Chondrocyte (in vitro differentiated cells): ENCODE results near the gene SELENOO. TPM values are rescaled to one million over a fixed set of nuclear protein-coding genes. Genes with fewer than 3 reads are reported as not detected.
A peak's percentile ranks its signal among the peaks of the same experiment; 100 is the strongest.

Experiments
- DNase-seq: peaks from one replicate; pipeline ENCODE4 v3.0.0; 2021; ENCODE audit warnings: mixed read lengths, low spot score
- H3K27ac Mint-ChIP-seq: one replicate; pipeline ENCODE4 v1.8.0; 2021; ENCODE audit warnings: mild to moderate bottlenecking, moderate library complexity, mixed read lengths; ENCODE audit not compliant: unreplicated experiment
- H3K27me3 Mint-ChIP-seq: 2 replicates; pipeline ENCODE4 v1.8.0; 2021; ENCODE audit warnings: low read depth, mixed read lengths
- H3K36me3 Mint-ChIP-seq: 2 replicates; pipeline ENCODE4 v1.8.0; 2021; ENCODE audit warnings: low read depth, mixed read lengths
- H3K4me1 Mint-ChIP-seq: 2 replicates; pipeline ENCODE4 v1.8.0; 2021; ENCODE audit warnings: low read depth, mild to moderate bottlenecking, mixed read lengths
- H3K4me3 Mint-ChIP-seq: one replicate; pipeline ENCODE4 v1.8.0; 2021; ENCODE audit warnings: mild to moderate bottlenecking, moderate library complexity, mixed read lengths; ENCODE audit not compliant: unreplicated experiment
- H3K9me3 Mint-ChIP-seq: 2 replicates; pipeline ENCODE4 v1.8.0; 2021; ENCODE audit warnings: low read depth, mixed read lengths
- CTCF ChIP-seq: fragments of 200-600 bp; sonication (generic); IDR thresholded peaks from 2 replicates; pipeline ENCODE4 v1.5.0; 2021; ENCODE audit warnings: antibody characterized with exemption, mild to moderate bottlenecking, moderate library complexity
- total RNA-seq: library from RNA; stranded (reverse); gene quantifications from 3 replicates; pipeline ENCODE4 v1.2.1, GENCODE V29; 2021

Gene SELENOO
- total RNA-seq, 1 donor from 2014 or later = 17.1 TPM

GRCh38 chr22:50184902-50185374 is 15.9 kb upstream of the SELENOO start:
- no peak for TF ChIP-seq CTCF
- Mint-ChIP-seq H3K36me3 (no peaks in the 10 kb centered on the region), H3K9me3 (no peaks in the 10 kb centered on the region), H3K27ac (no peak overlapping the region), H3K4me1 (peaks cover 20% of the 10 kb centered on the region), H3K4me3 (no peak overlapping the region), H3K27me3 (no peaks in the 10 kb centered on the region)
- DNase-seq = no peak

GRCh38 chr22:50185375-50186087 is 15.3 kb upstream of the SELENOO start, which contains the start of gene TRABD:
Gene TRABD, plus strand, starts transcription at chr22:50185913. Its CDS starts 7,148 bp downstream, at chr22:50193061.
- Mint-ChIP-seq H3K4me1 (peaks cover 21% of the 10 kb centered on the region), H3K36me3 (no peaks in the 10 kb centered on the region), H3K9me3 (no peaks in the 10 kb centered on the region), H3K27me3 (no peaks in the 10 kb centered on the region), H3K27ac (peak within 1 kb of the TSS; percentile 77), H3K4me3 (peak within 1 kb of the TSS; percentile 86)
- DNase-seq = no peak
- TF ChIP-seq CTCF = no peak

- H3K27ac Mint-ChIP-seq = no peak overlapping the region
- peak overlapping the region; percentile 86 for H3K4me3 Mint-ChIP-seq
- H3K27me3 Mint-ChIP-seq = no peaks in the 10 kb centered on the region
- H3K36me3 Mint-ChIP-seq = no peaks in the 10 kb centered on the region
- peak; percentile 13 for TF ChIP-seq CTCF
- H3K9me3 Mint-ChIP-seq = no peaks in the 10 kb centered on the region
- no peak for DNase-seq
- peaks cover 23% of the 10 kb centered on the region for H3K4me1 Mint-ChIP-seq
These were observed 14.6 kb upstream of the SELENOO start for GRCh38 chr22:50186181-50186714.

GRCh38 chr22:50186761-50187523 is 13.9 kb upstream of the SELENOO start:
- Mint-ChIP-seq H3K4me1 (peaks cover 26% of the 10 kb centered on the region), H3K27ac (peak overlapping the region; percentile 77), H3K27me3 (no peaks in the 10 kb centered on the region), H3K36me3 (no peaks in the 10 kb centered on the region), H3K4me3 (peak overlapping the region; percentile 86), H3K9me3 (no peaks in the 10 kb centered on the region)
- no peak for DNase-seq
- TF ChIP-seq CTCF = no peak

GRCh38 chr22:50188356-50188755 is 12.5 kb upstream of the SELENOO start:
- Mint-ChIP-seq H3K9me3 (no peaks in the 10 kb centered on the region), H3K4me3 (no peak overlapping the region), H3K4me1 (peaks cover 26% of the 10 kb centered on the region), H3K36me3 (no peaks in the 10 kb centered on the region), H3K27ac (no peak overlapping the region), H3K27me3 (no peaks in the 10 kb centered on the region)
- DNase-seq = no peak
- no peak for TF ChIP-seq CTCF
